Adipose tissue (tissue), 3 donors: ENCODE measurements around the gene SIGLEC14. TPM values are rescaled to one million over a fixed set of nuclear protein-coding genes. Genes with fewer than 3 reads are reported as not detected.
"Not testable (repeated sequence)": the region's sequence is repeated elsewhere in the genome, so short reads cannot be mapped to it uniquely, and the experiment has no call there.

Source experiments
- H3K27ac ChIP-seq: one replicate; pipeline ENCODE4 v1.5.1; 2013; ENCODE audit warnings: low read depth, low read length
- WGBS, 3 donors: extraction: QIAGEN DNeasy Blood & Tissue Kit; methylation state at CpG; one replicate each; pipeline ENCODE4 v1.1.7; 2013; 5-methylcytosine and 5-hydroxymethylcytosine counted together
- polyA plus RNA-seq, 3 donors: library from polyadenylated mRNA; stranded (reverse); fragments of 200-250 nt; gene quantifications; one replicate each; pipeline ENCODE4 v1.2.3, GENCODE V29; 2013
- donor health status: healthy with polysubstance abuse.
- donor health status: Bipolar disorder and iron deficiency.
- donor health status: healthy.

SIGLEC14 gene
- polyA plus RNA-seq, 3 donors, result 1.1 to 3.8 (median 3.4) TPM

GRCh38 chr19:51637362-51637978 is 9.2 kb downstream of the SIGLEC14 start:
- 10 to 20% (median 20%) methylated on average over 5 of the region's 5 CpGs for WGBS, 3 donors
- H3K27ac ChIP-seq, result no peak overlapping the region

DNA sequence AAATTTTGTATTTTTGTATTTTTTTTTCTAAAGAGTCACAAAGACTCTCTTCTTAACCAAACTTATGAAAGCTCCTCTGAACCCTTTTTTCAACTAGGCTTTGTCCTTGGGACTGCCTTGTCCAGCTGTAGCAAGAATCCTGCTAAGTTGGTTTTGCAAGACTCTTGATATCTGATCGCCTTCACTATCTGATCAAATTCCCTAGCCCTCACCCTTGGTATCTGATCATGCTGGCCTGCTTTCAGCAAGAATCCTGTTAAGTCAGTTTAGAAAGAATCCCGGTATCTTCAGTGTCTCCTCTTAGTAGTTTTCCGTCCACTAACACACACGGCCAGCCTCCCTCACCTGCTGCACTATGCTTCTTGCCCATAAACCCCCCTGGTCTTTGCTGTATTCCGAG is 14.5 kb downstream of the SIGLEC14 start:
- no peak overlapping the region for H3K27ac ChIP-seq
- 66 to 78% (median 70%) methylated on average over 5 of the region's 5 CpGs for WGBS, 3 donors

DNA sequence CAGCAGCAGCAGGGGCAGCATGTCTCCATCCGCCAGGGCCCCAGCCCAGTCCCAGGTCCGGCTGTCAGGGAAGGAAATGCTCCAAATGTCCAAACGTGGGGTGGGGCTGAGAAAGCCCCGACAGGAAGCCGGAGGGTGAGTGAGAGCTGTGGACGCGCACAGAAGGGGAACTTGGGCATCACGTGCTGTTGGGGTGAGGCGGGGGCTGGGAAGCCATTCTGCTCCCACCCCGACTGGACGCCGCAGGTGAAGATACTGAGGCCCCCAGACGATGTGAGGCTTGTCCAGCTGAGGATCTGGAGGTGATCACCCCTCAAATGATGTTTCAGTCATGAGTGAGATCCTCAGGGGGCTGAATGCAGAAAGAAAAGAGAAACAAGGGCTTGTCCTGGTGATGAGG is 16.3 kb downstream of the SIGLEC14 start, which contains the start of gene SIGLEC5:
Gene SIGLEC5, minus strand, starts transcription at position 87 of the 400 bp plus-strand sequence. Its CDS starts 66 bp downstream, at position 21.
- H3K27ac ChIP-seq, result not testable (repeated sequence)
- 34 to 59% (median 40%) methylated on average over 8 to 9 of the region's 13 CpGs for WGBS, 3 donors

DNA sequence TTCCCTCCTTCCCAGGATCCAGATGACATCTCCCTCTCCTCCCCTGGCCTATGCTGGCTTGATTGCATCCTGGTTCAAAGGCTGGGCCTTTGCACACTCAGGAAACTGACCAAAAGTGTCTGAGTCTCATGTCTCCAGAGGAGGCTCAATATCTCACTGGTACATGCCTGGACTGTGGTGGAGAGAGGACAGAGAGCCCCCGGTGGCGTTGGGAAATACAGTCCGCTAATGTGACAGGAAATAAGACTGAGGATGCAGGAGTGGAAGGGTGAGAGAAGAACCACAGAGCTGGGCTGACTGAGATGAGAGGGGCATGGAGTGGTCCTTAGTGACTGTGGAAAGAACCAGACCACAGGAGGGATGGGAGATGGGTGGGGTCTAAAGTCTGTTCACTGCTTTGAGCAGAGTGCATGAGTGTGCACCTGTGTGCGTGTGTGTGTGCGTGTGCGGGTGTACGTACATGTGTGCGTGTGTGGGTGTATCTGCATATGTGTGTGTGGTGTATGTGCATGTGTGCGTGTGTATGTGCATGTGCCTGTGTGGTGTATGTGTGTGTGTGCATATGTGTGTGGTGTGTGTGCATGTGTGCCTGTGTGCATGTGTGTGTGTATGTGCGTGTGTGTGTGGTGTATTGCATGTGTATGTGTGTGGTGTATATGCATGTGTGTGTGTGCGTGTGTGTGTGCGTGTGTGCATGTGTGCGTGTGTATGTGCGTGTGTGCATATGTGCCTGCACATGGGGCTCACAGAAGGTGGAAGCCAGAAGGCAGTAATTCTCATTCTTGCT is 18.3 kb downstream of the SIGLEC14 start:
- WGBS, 3 donors, result 73 to 77% (median 76%) methylated on average over 14 of the region's 14 CpGs

GRCh38 chr19:51627491-51628138 is 19.0 kb downstream of the SIGLEC14 start:
- H3K27ac ChIP-seq, result no peak overlapping the region
- 52 to 58% (median 54%) methylated on average over 14 to 16 of the region's 16 CpGs for WGBS, 3 donors

More for the DNA sequence above, 18.3 kb downstream of the SIGLEC14 start:
- no peak overlapping the region for H3K27ac ChIP-seq

GRCh38 chr19:51626675-51627074 is 19.9 kb downstream of the SIGLEC14 start:
- WGBS, 3 donors, result 29 to 65% (median 62%) methylated on average over 2 of the region's 2 CpGs
- no peak overlapping the region for H3K27ac ChIP-seq

- no peak overlapping the region for H3K27ac ChIP-seq
- WGBS, 3 donors, result 10 to 59% (median 34%) methylated on average over 2 of the region's 2 CpGs
Observed at GRCh38 chr19:51621178-51621577, 25.4 kb downstream of the SIGLEC14 start.

DNA sequence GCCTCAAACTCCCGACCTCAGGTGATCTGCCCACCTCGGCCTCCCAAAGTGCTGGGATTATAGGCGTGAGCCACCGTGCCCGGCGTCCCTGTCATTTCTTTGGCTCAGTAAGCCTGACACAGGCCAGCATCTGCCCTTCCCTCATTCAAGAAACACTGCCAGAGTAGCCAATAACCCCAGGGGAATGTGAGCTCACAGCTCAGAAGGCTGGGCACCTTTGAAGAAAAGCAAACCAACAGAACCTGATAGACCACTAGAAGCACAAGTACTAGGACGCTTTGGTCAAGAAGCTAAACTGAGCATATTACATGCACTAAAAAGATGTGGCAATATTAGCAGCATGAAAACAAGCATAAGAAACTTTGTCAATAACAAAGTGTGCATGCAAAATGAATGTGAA is 30.6 kb downstream of the SIGLEC14 start:
- H3K27ac ChIP-seq, result no peak overlapping the region
- 76 to 83% (median 77%) methylated on average over 7 of the region's 7 CpGs for WGBS, 3 donors

DNA sequence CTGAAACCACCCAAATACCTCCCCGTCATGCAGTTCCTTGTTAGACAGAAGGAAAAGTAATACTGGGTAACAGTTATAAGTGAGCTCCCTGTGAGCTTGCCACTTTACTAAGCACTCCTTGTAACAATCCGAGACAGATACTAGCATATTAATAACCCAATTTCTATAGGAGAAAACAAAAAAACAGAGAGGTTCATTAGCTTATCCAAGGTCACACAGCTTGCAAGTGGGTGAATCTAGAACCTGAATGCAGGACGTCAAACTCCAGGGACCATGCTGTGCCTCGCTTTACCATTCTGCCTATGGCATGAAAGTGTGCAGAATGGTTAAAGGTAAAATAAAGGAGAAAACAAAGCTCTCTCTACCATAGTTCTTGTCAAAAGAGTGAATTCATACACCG is 31.8 kb downstream of the SIGLEC14 start:
- 62 to 75% (median 69%) methylated on average over 5 of the region's 5 CpGs for WGBS, 3 donors
- no peak overlapping the region for H3K27ac ChIP-seq

DNA sequence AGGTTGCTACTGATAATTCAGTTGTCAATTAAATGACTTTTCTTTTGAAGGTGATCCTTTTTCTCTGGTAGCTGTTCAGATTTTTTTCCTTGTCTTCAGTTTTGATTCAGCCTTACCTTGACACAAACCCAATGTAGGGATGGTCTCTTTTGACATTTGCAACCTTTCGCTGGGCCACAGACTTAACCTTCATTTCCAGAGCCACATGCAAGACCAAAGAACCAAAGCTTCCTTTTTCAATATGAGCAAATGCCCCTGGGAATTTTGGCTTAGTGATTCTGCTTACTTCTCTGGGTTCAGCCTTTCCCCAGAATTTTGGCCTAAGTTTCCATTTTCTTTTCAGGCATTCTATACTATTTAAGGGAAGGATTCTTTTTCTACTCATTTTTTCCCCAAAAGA is 36.0 kb downstream of the SIGLEC14 start:
- WGBS, 3 donors, result 86 to 95% (median 95%) methylated on average over 1 of the region's 1 CpG
- H3K27ac ChIP-seq, result no peak overlapping the region

DNA sequence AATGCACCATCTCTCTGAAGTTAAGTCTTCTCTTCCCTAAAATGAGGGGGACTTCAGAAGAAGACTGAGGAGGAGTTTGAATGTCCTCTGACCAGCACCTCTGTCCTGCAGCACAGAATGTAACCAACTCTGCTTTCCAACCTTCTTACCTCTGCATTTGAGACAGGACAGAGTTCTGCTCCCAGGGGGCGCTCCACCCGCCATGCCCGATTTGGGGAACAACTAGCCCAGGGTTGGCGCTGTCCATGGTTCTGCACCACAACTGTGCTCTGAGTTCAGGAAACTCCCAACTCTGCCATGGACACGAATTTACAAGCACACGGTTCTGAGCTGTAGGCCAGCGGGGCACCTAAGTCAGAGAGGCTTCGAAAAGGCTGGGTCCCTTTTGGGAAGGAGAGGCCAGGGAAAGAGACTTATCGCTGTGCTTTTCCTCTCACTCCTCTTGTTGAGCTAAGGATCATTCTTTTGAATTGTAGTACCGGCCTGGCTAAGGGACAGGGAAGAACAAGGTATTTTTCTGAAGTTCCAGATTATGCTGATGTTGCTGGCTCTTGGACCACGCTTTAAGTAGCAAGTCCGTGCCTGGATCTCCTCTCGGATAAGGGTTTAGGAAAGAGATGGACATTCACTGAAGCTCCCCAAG is 38.6 kb downstream of the SIGLEC14 start:
- 20 to 30% (median 23%) methylated on average over 13 of the region's 13 CpGs for WGBS, 3 donors

GRCh38 chr19:51607077-51607476 is 39.5 kb downstream of the SIGLEC14 start:
- H3K27ac ChIP-seq, result no peak overlapping the region
- 56 to 70% (median 65%) methylated on average over 6 of the region's 6 CpGs for WGBS, 3 donors

More for the DNA sequence above, 38.6 kb downstream of the SIGLEC14 start:
- H3K27ac ChIP-seq, result no peak overlapping the region

GRCh38 chr19:51602189-51602854 is 44.3 kb downstream of the SIGLEC14 start:
- WGBS, 3 donors, result 84 to 92% (median 89%) methylated on average over 20 of the region's 20 CpGs

DNA sequence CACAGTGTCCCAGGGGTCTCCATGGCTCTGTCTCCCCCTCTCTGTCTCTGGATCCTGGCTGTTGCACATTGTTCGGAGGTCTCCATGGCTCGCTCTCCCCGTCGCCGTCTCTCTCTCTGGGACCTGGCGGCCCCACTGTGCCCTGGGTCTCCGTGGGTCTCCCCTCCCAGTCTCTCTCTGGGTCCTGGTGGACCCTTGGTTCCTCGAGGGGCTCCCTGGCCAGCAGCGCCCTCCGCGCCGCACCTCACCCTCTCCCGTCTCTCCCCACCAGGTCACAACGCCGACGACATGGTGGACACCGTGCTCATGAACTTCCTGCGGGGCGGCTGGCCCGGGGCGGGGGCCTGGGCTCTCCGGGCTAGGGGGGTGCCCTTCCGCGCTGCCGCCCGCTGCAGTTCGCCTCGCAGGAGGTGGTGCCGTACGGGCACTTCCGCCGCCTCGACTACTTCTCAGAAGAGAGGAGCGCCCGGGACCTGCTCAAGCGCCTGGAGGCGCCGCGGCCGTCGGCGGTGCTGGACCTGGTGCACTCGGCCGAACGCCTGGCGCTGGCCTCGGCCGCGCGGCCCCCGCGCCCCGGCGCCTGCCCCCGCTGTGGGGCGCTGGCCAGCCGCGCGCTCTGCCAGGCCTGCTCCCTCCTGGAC is 45.6 kb downstream of the SIGLEC14 start:
- 17 to 36% (median 18%) methylated on average over 50 to 59 of the region's 59 CpGs for WGBS, 3 donors
- H3K27ac ChIP-seq, result no peak overlapping the region

More at GRCh38 chr19:51602189-51602854, 44.3 kb downstream of the SIGLEC14 start:
- H3K27ac ChIP-seq, result no peak overlapping the region

DNA sequence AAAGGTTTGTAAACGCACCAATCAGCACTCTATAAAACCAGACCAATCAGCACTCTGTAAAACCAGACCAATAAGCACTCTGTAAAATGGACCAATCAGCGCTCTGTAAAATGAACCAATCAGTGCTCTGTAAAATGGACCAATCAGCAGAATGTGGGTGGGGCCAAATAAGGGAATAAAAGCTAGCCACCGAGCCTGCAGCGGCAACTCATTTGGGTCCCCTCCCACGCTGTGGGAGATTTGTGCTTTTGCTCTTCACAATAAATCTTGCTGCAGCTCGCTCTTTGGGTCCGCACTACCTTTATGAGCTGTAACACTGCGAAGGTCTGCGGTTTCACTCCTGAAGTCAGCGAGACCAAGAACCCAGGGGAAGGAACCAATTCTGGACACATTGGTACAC is 47.5 kb downstream of the SIGLEC14 start:
- no peak overlapping the region for H3K27ac ChIP-seq
- WGBS, 3 donors, result 94 to 97% (median 95%) methylated on average over 10 of the region's 10 CpGs

DNA sequence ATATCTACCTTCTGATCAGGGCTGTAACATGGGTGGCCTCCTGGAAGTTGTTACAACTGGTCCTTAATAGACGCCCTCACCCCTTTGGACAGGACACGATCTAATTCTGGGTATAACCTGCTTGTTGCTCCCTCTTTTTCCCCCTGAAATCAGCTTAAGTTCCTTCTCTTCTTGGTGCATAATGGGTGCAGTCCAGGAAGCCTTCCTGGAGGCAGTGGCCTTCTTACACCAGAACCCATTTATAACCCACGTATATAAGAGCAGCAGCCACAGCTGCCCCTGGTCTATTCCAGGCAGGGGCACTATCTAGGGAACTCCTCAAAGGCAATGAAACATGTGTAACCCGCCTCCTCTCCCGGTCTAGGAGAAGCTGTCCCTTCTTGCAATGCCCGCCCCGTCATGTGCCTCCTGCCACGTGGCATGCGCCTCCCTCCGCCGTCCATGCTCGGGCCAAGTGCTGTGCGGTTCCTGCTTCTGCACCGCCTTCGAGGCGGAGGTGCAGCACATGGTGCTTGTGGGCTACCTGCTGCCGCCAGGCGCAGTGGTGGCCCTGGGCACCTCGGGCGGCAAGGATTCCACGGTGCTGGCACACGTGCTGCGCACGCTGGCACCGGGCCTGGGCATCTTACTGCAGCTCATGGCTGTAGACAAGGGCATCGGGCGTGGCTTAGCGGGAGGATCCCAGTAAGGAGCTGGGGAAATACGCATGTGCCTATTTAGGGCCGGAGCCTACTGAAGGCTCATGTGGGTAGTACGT is 48.3 kb downstream of the SIGLEC14 start:
- 95 to 96% (median 95%) methylated on average over 31 of the region's 31 CpGs for WGBS, 3 donors
- H3K27ac ChIP-seq, result no peak overlapping the region
